HepG2 (cell line): ENCODE measurements around the gene ATAD3C. TPM values are rescaled to one million over a fixed set of nuclear protein-coding genes. Genes with fewer than 3 reads are reported as not detected.

Source experiments
- ATRX ChIP-seq: sonication (generic); formaldehyde crosslinking; IDR thresholded peaks from 2 replicates; pipeline ENCODE4 v1.4.0; 2020; ENCODE audit warnings: missing genetic modification reagents, borderline replicate concordance
- EED ChIP-seq: sonication (generic); formaldehyde crosslinking; IDR thresholded peaks from 2 replicates; pipeline ENCODE4 v1.5.0; 2020; ENCODE audit warnings: mild to moderate bottlenecking, missing genetic modification reagents
- KDM5B ChIP-seq: sonication (generic); formaldehyde crosslinking; IDR thresholded peaks from 2 replicates; pipeline ENCODE4 v1.4.0; 2020; ENCODE audit warnings: missing genetic modification reagents, mild to moderate bottlenecking, borderline replicate concordance
- NFE2 ChIP-seq: sonication (generic); formaldehyde crosslinking; IDR thresholded peaks from 2 replicates; pipeline ENCODE4 v1.4.0; 2020; ENCODE audit warnings: missing genetic modification reagents
- NR2F6 ChIP-seq, 2 experiments: IDR thresholded peaks; 2 replicates each; pipeline ENCODE4 v1.6.1; 2016; ENCODE audit warnings: antibody characterized with exemption in 1 of 2, mild to moderate bottlenecking in 1 of 2
- NR3C1 ChIP-seq: sonication (generic); formaldehyde crosslinking; IDR thresholded peaks from 2 replicates; pipeline ENCODE4 v1.4.0; 2020; ENCODE audit warnings: missing genetic modification reagents
- RARG ChIP-seq: sonication (generic); formaldehyde crosslinking; IDR thresholded peaks from 2 replicates; pipeline ENCODE4 v1.4.0; 2020; ENCODE audit warnings: low read depth, mild to moderate bottlenecking, missing genetic modification reagents
- RCOR2 ChIP-seq: IDR thresholded peaks from 2 replicates; pipeline ENCODE4 v1.6.1; 2016; ENCODE audit warnings: missing biosample characterization, missing genetic modification reagents
- REXO4 ChIP-seq: sonication (generic); formaldehyde crosslinking; IDR thresholded peaks from 2 replicates; pipeline ENCODE4 v1.8.0; 2022; ENCODE audit warnings: missing genetic modification reagents, mild to moderate bottlenecking, borderline replicate concordance
- RNF2 ChIP-seq: fragments of 450-650 bp; conservative IDR thresholded peaks from 2 replicates; pipeline ENCODE4 v1.6.1; 2016; ENCODE audit warnings: low read depth
- SIN3A ChIP-seq: IDR thresholded peaks from 2 replicates; pipeline ENCODE4 v1.6.1; 2011; ENCODE audit warnings: low read depth, mild to moderate bottlenecking, control low read depth, low read length, borderline replicate concordance
- SKI ChIP-seq: fragments of 450-650 bp; IDR thresholded peaks from one replicate; pipeline ENCODE4 v1.6.1; 2018; ENCODE audit warnings: mild to moderate bottlenecking; ENCODE audit not compliant: partially characterized antibody
- SYNCRIP ChIP-seq: fragments of 200-400 bp; formaldehyde crosslinking; IDR thresholded peaks from 2 replicates; pipeline ENCODE4 v1.6.1; 2018; ENCODE audit warnings: mild to moderate bottlenecking, low read depth, low read length; ENCODE audit not compliant: insufficient read depth
- ZKSCAN8 ChIP-seq: IDR thresholded peaks from 2 replicates; pipeline ENCODE4 v1.6.1; 2016; ENCODE audit warnings: borderline replicate concordance, missing genetic modification reagents, missing compliant biosample characterization
- ZMYM3 ChIP-seq: sonication (generic); formaldehyde crosslinking; IDR thresholded peaks from 2 replicates; pipeline ENCODE4 v1.5.1; 2020; ENCODE audit warnings: mild to moderate bottlenecking, missing genetic modification reagents
- ZNF138 ChIP-seq: sonication (generic); formaldehyde crosslinking; IDR thresholded peaks from 2 replicates; pipeline ENCODE4 v1.5.0; 2020; ENCODE audit warnings: mild to moderate bottlenecking, low read depth, missing genetic modification reagents
- ZNF615 ChIP-seq: sonication (generic); formaldehyde crosslinking; IDR thresholded peaks from 2 replicates; pipeline ENCODE4 v1.5.0; 2020; ENCODE audit warnings: mild to moderate bottlenecking, missing genetic modification reagents, borderline replicate concordance
- ZNF720 ChIP-seq: sonication (generic); formaldehyde crosslinking; IDR thresholded peaks from 2 replicates; pipeline ENCODE4 v1.4.0; 2020; ENCODE audit warnings: missing genetic modification reagents
- polyA plus RNA-seq, 8 experiments: library from polyadenylated mRNA; depleted of rRNA in 3 of 8; stranded (reverse) in 7 of 8; unstranded in 1 of 8; fragments of >200 nt; fragmentation: Illumina TruSeq in 4 of 8; extraction: Trizol in 4 of 8; gene quantifications; 2 replicates each; pipeline versions ENCODE4 v1.2.1 to v1.2.3, GENCODE V29; 2011 to 2016; ENCODE audit warnings: low read depth in 4 of 8, missing spikeins in 1 of 8, mixed read lengths in 1 of 8; ENCODE audit not compliant: insufficient read depth in 1 of 8
- total RNA-seq, 5 experiments: library from RNA; depleted of rRNA; stranded (reverse); fragments of >200 nt; fragmentation: Illumina TruSeq; extraction: Trizol; gene quantifications; 2 replicates each; pipeline ENCODE4 v1.2.3, GENCODE V29; 2016; ENCODE audit warnings: low read depth in 1 of 5
- TF ChIP-seq, protein P1 (sequence below): sonication (generic); formaldehyde crosslinking; IDR thresholded peaks from 2 replicates; pipeline ENCODE4 v1.5.1; 2020; ENCODE audit warnings: missing genetic modification reagents, mild to moderate bottlenecking, borderline replicate concordance
- TF ChIP-seq, protein P2 (sequence below): sonication (generic); formaldehyde crosslinking; IDR thresholded peaks from 2 replicates; pipeline ENCODE4 v1.5.0; 2020; ENCODE audit warnings: missing genetic modification reagents
- TF ChIP-seq, protein P3 (sequence below): IDR thresholded peaks from 2 replicates; pipeline ENCODE4 v1.6.1; 2016; ENCODE audit warnings: low read depth, missing genetic modification reagents, missing compliant biosample characterization
- TF ChIP-seq, protein P4 (sequence below): sonication (generic); formaldehyde crosslinking; IDR thresholded peaks from 2 replicates; pipeline ENCODE4 v1.8.1; 2023; ENCODE audit warnings: mild to moderate bottlenecking, inconsistent platforms, moderate library complexity, missing genetic modification reagents, borderline replicate concordance

ATAD3C gene
- total and polyA plus RNA-seq, 2 of the 13 experiments (the other 11 are each of a cell fraction or from before 2014, with no cell fraction given) = 2.4 to 3.2 TPM

DNA sequence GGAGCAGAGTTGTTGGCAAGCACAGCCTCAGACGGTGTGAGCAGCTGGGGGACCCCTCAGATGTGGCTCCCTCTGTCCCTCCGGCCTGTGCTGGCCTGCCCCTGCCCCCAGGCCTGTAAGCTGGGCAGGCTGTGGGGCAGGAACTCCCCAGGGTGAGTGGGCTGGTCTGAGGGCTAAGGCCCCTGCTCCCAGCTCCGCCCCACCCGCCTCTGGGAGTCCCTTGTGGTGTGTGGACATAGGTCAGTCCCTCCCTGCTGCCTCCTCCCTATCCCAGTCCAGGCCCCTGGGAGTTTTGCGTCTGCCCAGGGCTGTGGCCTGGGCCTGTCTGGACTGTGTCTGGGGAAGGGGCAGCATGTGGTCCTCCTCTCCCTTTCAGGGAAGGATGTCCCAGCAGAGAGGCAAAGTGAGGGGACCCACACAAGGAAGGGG lies 17.6 kb upstream of the ATAD3C start (continued):
- TF ChIP-seq, protein P1, sequence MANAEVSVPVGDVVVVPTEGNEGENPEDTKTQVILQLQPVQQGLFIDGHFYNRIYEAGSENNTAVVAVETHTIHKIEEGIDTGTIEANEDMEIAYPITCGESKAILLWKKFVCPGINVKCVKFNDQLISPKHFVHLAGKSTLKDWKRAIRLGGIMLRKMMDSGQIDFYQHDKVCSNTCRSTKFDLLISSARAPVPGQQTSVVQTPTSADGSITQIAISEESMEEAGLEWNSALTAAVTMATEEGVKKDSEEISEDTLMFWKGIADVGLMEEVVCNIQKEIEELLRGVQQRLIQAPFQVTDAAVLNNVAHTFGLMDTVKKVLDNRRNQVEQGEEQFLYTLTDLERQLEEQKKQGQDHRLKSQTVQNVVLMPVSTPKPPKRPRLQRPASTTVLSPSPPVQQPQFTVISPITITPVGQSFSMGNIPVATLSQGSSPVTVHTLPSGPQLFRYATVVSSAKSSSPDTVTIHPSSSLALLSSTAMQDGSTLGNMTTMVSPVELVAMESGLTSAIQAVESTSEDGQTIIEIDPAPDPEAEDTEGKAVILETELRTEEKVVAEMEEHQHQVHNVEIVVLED = peak; percentile 68; the same call in 1 of the 2 replicates
- TF ChIP-seq, protein P2, sequence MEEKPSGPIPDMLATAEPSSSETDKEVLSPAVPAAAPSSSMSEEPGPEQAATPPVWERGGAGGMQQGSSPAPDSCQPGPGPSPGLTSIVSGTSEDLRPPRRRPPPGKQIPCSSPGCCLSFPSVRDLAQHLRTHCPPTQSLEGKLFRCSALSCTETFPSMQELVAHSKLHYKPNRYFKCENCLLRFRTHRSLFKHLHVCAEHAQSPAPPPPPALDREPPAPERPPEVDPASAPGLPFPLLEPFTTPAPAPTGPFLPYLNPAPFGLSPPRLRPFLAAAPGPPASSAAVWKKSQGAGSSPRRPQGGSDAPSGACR = no peak; the same call in 1 of the 2 replicates
- peak; percentile 71 for TF ChIP-seq NR2F6 (IDR thresholded peaks at IDR 0.05)
- peak; percentile 93 for TF ChIP-seq NR2F6 (CRISPR knock-in tag; IDR thresholded peaks at IDR 0.05)
- no peak for TF ChIP-seq ZNF138
- TF ChIP-seq, protein P3, sequence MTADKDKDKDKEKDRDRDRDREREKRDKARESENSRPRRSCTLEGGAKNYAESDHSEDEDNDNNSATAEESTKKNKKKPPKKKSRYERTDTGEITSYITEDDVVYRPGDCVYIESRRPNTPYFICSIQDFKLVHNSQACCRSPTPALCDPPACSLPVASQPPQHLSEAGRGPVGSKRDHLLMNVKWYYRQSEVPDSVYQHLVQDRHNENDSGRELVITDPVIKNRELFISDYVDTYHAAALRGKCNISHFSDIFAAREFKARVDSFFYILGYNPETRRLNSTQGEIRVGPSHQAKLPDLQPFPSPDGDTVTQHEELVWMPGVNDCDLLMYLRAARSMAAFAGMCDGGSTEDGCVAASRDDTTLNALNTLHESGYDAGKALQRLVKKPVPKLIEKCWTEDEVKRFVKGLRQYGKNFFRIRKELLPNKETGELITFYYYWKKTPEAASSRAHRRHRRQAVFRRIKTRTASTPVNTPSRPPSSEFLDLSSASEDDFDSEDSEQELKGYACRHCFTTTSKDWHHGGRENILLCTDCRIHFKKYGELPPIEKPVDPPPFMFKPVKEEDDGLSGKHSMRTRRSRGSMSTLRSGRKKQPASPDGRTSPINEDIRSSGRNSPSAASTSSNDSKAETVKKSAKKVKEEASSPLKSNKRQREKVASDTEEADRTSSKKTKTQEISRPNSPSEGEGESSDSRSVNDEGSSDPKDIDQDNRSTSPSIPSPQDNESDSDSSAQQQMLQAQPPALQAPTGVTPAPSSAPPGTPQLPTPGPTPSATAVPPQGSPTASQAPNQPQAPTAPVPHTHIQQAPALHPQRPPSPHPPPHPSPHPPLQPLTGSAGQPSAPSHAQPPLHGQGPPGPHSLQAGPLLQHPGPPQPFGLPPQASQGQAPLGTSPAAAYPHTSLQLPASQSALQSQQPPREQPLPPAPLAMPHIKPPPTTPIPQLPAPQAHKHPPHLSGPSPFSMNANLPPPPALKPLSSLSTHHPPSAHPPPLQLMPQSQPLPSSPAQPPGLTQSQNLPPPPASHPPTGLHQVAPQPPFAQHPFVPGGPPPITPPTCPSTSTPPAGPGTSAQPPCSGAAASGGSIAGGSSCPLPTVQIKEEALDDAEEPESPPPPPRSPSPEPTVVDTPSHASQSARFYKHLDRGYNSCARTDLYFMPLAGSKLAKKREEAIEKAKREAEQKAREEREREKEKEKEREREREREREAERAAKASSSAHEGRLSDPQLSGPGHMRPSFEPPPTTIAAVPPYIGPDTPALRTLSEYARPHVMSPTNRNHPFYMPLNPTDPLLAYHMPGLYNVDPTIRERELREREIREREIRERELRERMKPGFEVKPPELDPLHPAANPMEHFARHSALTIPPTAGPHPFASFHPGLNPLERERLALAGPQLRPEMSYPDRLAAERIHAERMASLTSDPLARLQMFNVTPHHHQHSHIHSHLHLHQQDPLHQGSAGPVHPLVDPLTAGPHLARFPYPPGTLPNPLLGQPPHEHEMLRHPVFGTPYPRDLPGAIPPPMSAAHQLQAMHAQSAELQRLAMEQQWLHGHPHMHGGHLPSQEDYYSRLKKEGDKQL (CRISPR knock-in tag) = no peak; the same call in none of the 2 replicates
- TF ChIP-seq REXO4 = no peak; the same call in 1 of the 2 replicates
- no peak for TF ChIP-seq ZNF720 (CRISPR knock-in tag)
- no peak for TF ChIP-seq EED (CRISPR knock-in tag)
- no peak for TF ChIP-seq ZMYM3 (CRISPR knock-in tag)
- no peak for TF ChIP-seq RARG (CRISPR knock-in tag)
- no peak for TF ChIP-seq ATRX (CRISPR knock-in tag)
- peak; percentile 84; the same call in 1 of the 2 replicates for TF ChIP-seq ZKSCAN8 (CRISPR knock-in tag)
- no peak for TF ChIP-seq SYNCRIP
- TF ChIP-seq, protein P4, sequence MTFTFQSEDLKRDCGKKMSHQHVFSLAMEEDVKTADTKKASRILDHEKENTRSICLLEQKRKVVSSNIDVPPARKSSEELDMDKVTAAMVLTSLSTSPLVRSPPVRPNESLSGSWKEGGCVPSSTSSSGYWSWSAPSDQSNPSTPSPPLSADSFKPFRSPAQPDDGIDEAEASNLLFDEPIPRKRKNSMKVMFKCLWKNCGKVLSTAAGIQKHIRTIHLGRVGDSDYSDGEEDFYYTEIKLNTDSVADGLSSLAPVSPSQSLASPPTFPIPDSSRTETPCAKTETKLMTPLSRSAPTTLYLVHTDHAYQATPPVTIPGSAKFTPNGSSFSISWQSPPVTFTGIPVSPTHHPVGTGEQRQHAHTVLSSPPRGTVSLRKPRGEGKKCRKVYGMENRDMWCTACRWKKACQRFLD (CRISPR knock-in tag) = no peak
- no peak; the same call in 1 of the 2 replicates for TF ChIP-seq SIN3A
- TF ChIP-seq RCOR2 (CRISPR knock-in tag) = 0 out of 2 replicates have a peak, but pooled peaks have one; percentile 32
- TF ChIP-seq NFE2 (CRISPR knock-in tag) = no peak
- no peak for TF ChIP-seq NR3C1 (CRISPR knock-in tag)
- peak; percentile 88 for TF ChIP-seq SKI
- no peak for TF ChIP-seq KDM5B (CRISPR knock-in tag)
- no peak for TF ChIP-seq ZNF615 (CRISPR knock-in tag)
- TF ChIP-seq RNF2 = no peak
